Measurements from ENCODE around the gene GSDMA.

Gene GSDMA

DNA sequence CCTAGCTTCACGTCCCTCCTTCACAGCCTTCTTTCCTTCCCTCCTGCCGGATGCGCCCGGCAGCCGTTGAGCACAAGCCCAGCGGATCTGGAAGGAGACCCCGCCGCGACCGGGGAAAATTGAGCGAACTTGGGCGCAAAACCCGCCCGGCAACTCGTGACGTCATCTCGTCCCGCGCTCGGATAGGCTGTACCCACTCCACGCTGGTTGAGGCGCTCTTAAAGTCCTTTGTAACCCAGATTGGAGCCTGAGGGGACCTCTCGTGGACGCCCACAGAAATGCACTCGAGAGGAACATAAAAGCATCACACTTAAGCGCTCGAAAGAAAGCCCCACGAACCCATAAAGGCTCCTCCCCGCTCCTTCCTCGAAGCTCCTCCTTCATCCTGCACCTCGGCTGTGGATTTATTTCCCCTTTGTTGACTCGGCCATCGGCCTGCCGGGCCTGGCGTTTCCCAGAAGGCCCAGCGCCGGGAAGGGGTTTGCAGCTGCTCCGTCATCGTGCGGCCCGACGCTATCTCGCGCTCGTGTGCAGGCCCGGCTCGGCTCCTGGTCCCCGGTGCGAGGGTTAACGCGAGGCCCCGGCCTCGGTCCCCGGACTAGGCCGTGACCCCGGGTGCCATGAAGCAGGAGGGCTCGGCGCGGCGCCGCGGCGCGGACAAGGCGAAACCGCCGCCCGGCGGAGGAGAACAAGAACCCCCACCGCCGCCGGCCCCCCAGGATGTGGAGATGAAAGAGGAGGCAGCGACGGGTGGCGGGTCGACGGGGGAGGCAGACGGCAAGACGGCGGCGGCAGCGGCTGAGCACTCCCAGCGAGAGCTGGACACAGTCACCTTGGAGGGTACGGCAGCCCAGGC is 17.8 kb downstream of the GSDMA start, which contains the start of gene PSMD3 (continued):
- peak; percentile 28; the same call in 1 of the 2 replicates for TF ChIP-seq ZBTB7A (tag by site-specific recombination; IDR thresholded peaks at IDR 0.05; ENCODE audit: low read depth)
- peak; percentile 88 for TF ChIP-seq ZBTB21 (tag by site-specific recombination; IDR thresholded peaks at IDR 0.05)
- TF ChIP-seq ZNF624 (tag by site-specific recombination; IDR thresholded peaks at IDR 0.05) = peak; percentile 73; the same call in 1 of the 2 replicates
- TF ChIP-seq, protein P1, sequence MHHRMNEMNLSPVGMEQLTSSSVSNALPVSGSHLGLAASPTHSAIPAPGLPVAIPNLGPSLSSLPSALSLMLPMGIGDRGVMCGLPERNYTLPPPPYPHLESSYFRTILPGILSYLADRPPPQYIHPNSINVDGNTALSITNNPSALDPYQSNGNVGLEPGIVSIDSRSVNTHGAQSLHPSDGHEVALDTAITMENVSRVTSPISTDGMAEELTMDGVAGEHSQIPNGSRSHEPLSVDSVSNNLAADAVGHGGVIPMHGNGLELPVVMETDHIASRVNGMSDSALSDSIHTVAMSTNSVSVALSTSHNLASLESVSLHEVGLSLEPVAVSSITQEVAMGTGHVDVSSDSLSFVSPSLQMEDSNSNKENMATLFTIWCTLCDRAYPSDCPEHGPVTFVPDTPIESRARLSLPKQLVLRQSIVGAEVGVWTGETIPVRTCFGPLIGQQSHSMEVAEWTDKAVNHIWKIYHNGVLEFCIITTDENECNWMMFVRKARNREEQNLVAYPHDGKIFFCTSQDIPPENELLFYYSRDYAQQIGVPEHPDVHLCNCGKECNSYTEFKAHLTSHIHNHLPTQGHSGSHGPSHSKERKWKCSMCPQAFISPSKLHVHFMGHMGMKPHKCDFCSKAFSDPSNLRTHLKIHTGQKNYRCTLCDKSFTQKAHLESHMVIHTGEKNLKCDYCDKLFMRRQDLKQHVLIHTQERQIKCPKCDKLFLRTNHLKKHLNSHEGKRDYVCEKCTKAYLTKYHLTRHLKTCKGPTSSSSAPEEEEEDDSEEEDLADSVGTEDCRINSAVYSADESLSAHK (tag by site-specific recombination; IDR thresholded peaks at IDR 0.05) = peak; percentile 20; the same call in 1 of the 2 replicates
- no peak for TF ChIP-seq EGR2 (tag by site-specific recombination; IDR thresholded peaks at IDR 0.05; ENCODE audit: low read depth)
- 0 out of 2 replicates have a peak, but pooled peaks have one; percentile 60 for TF ChIP-seq ZNF701 (tag by site-specific recombination; IDR thresholded peaks at IDR 0.05)
- TF ChIP-seq ZNF571 (tag by site-specific recombination; IDR thresholded peaks at IDR 0.05) = no peak
- peak; percentile 98 for TF ChIP-seq ZNF501 (tag by site-specific recombination; IDR thresholded peaks at IDR 0.05)
- TF ChIP-seq ZNF280C (tag by site-specific recombination; IDR thresholded peaks at IDR 0.05) = no peak
- TF ChIP-seq ZBTB8A (tag by site-specific recombination; IDR thresholded peaks at IDR 0.05) = peak; percentile 77
- TF ChIP-seq ZNF157 (tag by site-specific recombination; IDR thresholded peaks at IDR 0.05) = peak; percentile 34; the same call in 1 of the 2 replicates
- TF ChIP-seq ZNF148 (tag by site-specific recombination; IDR thresholded peaks at IDR 0.05; ENCODE audit: borderline replicate concordance) = peak; percentile 72; the same call in 1 of the 2 replicates
- TF ChIP-seq ZNF560 (tag by site-specific recombination; IDR thresholded peaks at IDR 0.05; ENCODE audit: borderline replicate concordance) = no peak
- TF ChIP-seq ZNF354C (tag by site-specific recombination; IDR thresholded peaks at IDR 0.05; ENCODE audit: borderline replicate concordance, low read depth) = no peak
- no peak for TF ChIP-seq ZNF280D (tag by site-specific recombination; IDR thresholded peaks at IDR 0.05)
- TF ChIP-seq HOXA7 (CRISPR knock-in tag; IDR thresholded peaks at IDR 0.05; ENCODE audit: borderline replicate concordance) = no peak
- TF ChIP-seq, protein P2, sequence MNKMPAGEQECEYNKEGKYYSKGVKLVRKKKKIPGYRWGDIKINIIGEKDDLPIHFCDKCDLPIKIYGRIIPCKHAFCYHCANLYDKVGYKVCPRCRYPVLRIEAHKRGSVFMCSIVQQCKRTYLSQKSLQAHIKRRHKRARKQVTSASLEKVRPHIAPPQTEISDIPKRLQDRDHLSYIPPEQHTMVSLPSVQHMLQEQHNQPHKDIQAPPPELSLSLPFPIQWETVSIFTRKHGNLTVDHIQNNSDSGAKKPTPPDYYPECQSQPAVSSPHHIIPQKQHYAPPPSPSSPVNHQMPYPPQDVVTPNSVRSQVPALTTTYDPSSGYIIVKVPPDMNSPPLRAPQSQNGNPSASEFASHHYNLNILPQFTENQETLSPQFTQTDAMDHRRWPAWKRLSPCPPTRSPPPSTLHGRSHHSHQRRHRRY (tag by site-specific recombination; IDR thresholded peaks at IDR 0.05) = peak; percentile 85; the same call in 1 of the 2 replicates
- TF ChIP-seq ZFP37 (tag by site-specific recombination; IDR thresholded peaks at IDR 0.05) = peak; percentile 100
- TF ChIP-seq ZNF843 (tag by site-specific recombination; IDR thresholded peaks at IDR 0.05) = peak; percentile 71; the same call in 1 of the 2 replicates
- TF ChIP-seq ZNF426 (tag by site-specific recombination; IDR thresholded peaks at IDR 0.05) = no peak
- TF ChIP-seq, protein P3, sequence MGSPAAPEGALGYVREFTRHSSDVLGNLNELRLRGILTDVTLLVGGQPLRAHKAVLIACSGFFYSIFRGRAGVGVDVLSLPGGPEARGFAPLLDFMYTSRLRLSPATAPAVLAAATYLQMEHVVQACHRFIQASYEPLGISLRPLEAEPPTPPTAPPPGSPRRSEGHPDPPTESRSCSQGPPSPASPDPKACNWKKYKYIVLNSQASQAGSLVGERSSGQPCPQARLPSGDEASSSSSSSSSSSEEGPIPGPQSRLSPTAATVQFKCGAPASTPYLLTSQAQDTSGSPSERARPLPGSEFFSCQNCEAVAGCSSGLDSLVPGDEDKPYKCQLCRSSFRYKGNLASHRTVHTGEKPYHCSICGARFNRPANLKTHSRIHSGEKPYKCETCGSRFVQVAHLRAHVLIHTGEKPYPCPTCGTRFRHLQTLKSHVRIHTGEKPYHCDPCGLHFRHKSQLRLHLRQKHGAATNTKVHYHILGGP (tag by site-specific recombination; IDR thresholded peaks at IDR 0.05) = no peak
- TF ChIP-seq, protein P4, sequence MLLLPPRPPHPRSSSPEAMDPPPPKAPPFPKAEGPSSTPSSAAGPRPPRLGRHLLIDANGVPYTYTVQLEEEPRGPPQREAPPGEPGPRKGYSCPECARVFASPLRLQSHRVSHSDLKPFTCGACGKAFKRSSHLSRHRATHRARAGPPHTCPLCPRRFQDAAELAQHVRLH (tag by site-specific recombination; IDR thresholded peaks at IDR 0.05) = peak; percentile 88
- TF ChIP-seq ZNF416 (tag by site-specific recombination; IDR thresholded peaks at IDR 0.05) = no peak
